Hepatocyte (in vitro differentiated cells): ENCODE data around the gene SPAST.

Source experiments
- CTCF ChIP-seq: fragments of 200-600 bp; sonication (generic); IDR thresholded peaks from 2 replicates; pipeline ENCODE4 v1.5.1; 2016; ENCODE audit warnings: antibody characterized with exemption, mild to moderate bottlenecking; ENCODE audit not compliant: poor library complexity
- EZH2 ChIP-seq: fragments of 200-600 bp; sonication (generic); IDR thresholded peaks from 2 replicates; pipeline ENCODE4 v1.6.1; 2016; ENCODE audit warnings: antibody characterized with exemption, mild to moderate bottlenecking, borderline replicate concordance
- EZH2phosphoT487 ChIP-seq: fragments of 200-600 bp; sonication (generic); IDR thresholded peaks from one replicate; pipeline ENCODE4 v1.6.1; 2018; ENCODE audit warnings: antibody characterized with exemption, mild to moderate bottlenecking, low read depth, moderate library complexity; ENCODE audit not compliant: unreplicated experiment, severe bottlenecking

- no peak for TF ChIP-seq CTCF
- TF ChIP-seq EZH2 = no peak
- TF ChIP-seq EZH2phosphoT487 = no peak
Measured at GRCh38 chr2:32159678-32160077, 96.3 kb downstream of the SPAST start.
